Measurements from ENCODE around the gene KAT7.

DNA sequence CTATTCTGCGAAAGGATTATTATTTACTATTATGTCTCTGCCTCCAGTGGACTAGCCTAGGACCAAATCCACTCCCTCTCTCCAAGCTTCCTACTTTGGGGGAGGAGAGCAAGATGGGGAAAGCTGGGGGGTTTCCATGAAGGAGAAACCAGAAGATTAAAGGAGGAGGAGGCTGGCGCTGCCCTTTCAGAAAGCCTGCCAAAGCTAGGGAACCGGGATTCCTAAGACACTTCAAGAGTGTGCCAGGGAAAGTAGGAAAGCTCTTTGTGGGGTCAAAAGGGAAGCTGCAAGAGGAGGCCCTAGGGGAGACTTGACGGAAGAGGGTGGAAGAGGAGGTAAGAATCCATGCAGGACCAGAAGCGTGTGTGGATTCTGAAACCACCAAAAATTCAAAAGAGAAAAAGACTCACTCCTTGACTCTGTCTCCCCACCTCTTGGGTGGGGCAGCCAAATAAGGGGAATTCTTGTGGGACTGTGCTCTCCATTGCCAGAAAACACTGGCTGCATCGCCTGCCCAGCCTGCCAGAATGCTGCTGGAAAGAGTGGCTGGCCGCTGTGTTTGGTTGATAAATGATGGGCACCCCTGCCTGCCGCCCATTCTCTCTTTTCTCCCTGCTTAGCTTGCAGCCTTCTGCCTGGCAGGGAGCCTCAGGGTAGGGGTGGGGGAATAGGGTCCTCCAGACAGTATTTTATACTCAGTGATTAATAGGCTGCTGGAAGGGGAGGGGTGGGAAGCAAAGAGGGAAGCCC is 11.8 kb upstream of the KAT7 start:
- TF ChIP-seq RAD21 (IDR thresholded peaks at IDR 0.05 in 1 of 2, conservative IDR thresholded peaks at IDR 0.05 in 1 of 2; ENCODE audit: low read depth in 2 of 2, low read length in 2 of 2): no peak
- no peak for TF ChIP-seq RBBP5 (IDR thresholded peaks at IDR 0.05; ENCODE audit: borderline replicate concordance, low read depth, low read length)

Measured in H1 (cell line).